Naive thymus-derived CD4-positive, alpha-beta T cell (primary cell): ENCODE results near the gene RUSC2. TPM values are rescaled to one million over a fixed set of nuclear protein-coding genes. Genes with fewer than 3 reads are reported as not detected.

ENCODE experiments used
- ATAC-seq: fragments of 150-1000 bp; cut with Tn5 transposase; 2 replicates; pipeline ENCODE4 v1.10.0; 2021; ENCODE audit warnings: mild to moderate bottlenecking, moderate library complexity
- CTCF ChIA-PET: fragments of 350-600 bp; sonication (Branson Sonifier 250); formaldehyde crosslinking; loops from one replicate; lab custom pipeline; 2021; ENCODE audit warnings: antibody characterized with exemption; lab: Charles Lee
- POLR2A ChIA-PET: fragments of 350-600 bp; sonication (Branson Sonifier 250); formaldehyde crosslinking; loops from one replicate; lab custom pipeline; 2021; ENCODE audit warnings: antibody characterized with exemption, inconsistent platforms; lab: Charles Lee
- DNase-seq, 9 donors: peaks; one replicate each; pipeline versions ENCODE4 v3.0.0 to v3.0.0-alpha.2; 2020 to 2022; ENCODE audit warnings: mixed read lengths in 1 of 9
- H3K27ac ChIP-seq: one replicate; pipeline ENCODE4 v1.7.0; 2013; ENCODE audit warnings: mild to moderate bottlenecking, low read depth, low read length, moderate library complexity
- H3K27me3 ChIP-seq, 2 donors: one replicate each; pipeline ENCODE4 v1.7.0; 2013; ENCODE audit warnings: low read length in 2 of 2, mild to moderate bottlenecking in 2 of 2, moderate library complexity in 2 of 2; ENCODE audit not compliant: control insufficient read depth in 2 of 2, insufficient read depth in 2 of 2
- H3K36me3 ChIP-seq, 3 experiments: 1 replicate in 2 of 3; 2 replicates in 1 of 3; pipeline ENCODE4 v1.7.0; 2013; ENCODE audit warnings: low read length in 3 of 3, mild to moderate bottlenecking in 3 of 3, moderate library complexity in 1 of 3; ENCODE audit not compliant: insufficient read depth in 3 of 3, control insufficient read depth in 2 of 3
- H3K4me1 ChIP-seq, 2 donors: one replicate each; pipeline ENCODE4 v1.7.0; 2013; ENCODE audit warnings: low read length in 2 of 2, mild to moderate bottlenecking in 2 of 2, moderate library complexity in 1 of 2; ENCODE audit not compliant: control insufficient read depth in 2 of 2, insufficient read depth in 2 of 2
- H3K4me3 ChIP-seq: 2 replicates; pipeline ENCODE4 v1.7.0; 2013; ENCODE audit warnings: mild to moderate bottlenecking, low read length
- H3K9me3 ChIP-seq, 3 experiments: 1 replicate in 2 of 3; 2 replicates in 1 of 3; pipeline ENCODE4 v1.7.0; 2013; ENCODE audit warnings: low read length in 3 of 3; ENCODE audit not compliant: control insufficient read depth in 2 of 3
- H3K27ac Mint-ChIP-seq, 9 donors: one replicate each; pipeline ENCODE4 v1.8.0; 2020 to 2022; ENCODE audit warnings: mixed read lengths in 9 of 9, mild to moderate bottlenecking in 8 of 9, moderate library complexity in 5 of 9, inconsistent platforms in 2 of 9
- H3K27me3 Mint-ChIP-seq, 5 donors: one replicate each; pipeline ENCODE4 v1.8.0; 2021 to 2022; ENCODE audit warnings: mixed read lengths in 5 of 5, mild to moderate bottlenecking in 1 of 5
- H3K36me3 Mint-ChIP-seq, 5 donors: one replicate each; pipeline ENCODE4 v1.8.0; 2020 to 2022; ENCODE audit warnings: mixed read lengths in 5 of 5, mild to moderate bottlenecking in 3 of 5, inconsistent platforms in 1 of 5
- H3K4me1 Mint-ChIP-seq, 7 donors: one replicate each; pipeline ENCODE4 v1.8.0; 2020 to 2022; ENCODE audit warnings: mixed read lengths in 7 of 7, mild to moderate bottlenecking in 3 of 7, inconsistent platforms in 1 of 7
- H3K4me3 Mint-ChIP-seq, 10 donors: one replicate each; pipeline ENCODE4 v1.8.0; 2020 to 2022; ENCODE audit warnings: mild to moderate bottlenecking in 10 of 10, mixed read lengths in 10 of 10, moderate library complexity in 6 of 10, inconsistent platforms in 2 of 10
- H3K9me3 Mint-ChIP-seq, 11 donors: one replicate each; pipeline ENCODE4 v1.8.0; 2020 to 2022; ENCODE audit warnings: mixed read lengths in 11 of 11, mild to moderate bottlenecking in 4 of 11, inconsistent platforms in 1 of 11, moderate library complexity in 1 of 11
- intact Hi-C, 2 donors: fragments of 100-400 bp; cut with micrococcal nuclease; formaldehyde crosslinking; loops; one replicate each; pipeline ENCODE4 v1.15.1; 2023
- polyA plus RNA-seq, 2 donors: library from polyadenylated mRNA; unstranded; fragments of 300-500 nt; fragmentation: Illumina TruSeq; gene quantifications; one replicate each; pipeline ENCODE4 v1.2.3, GENCODE V29; 2021
- total RNA-seq, 6 experiments: library from RNA in 5 of 6; stranded (reverse) in 5 of 6; gene quantifications; 1 replicate in 5 of 6; 2 replicates in 1 of 6; pipeline ENCODE4 v1.2.3 and lab custom pipeline; 2021 to 2026

The RUSC2 gene
- total and polyA plus RNA-seq, 7 experiments from 2014 or later: 0.18 to 8.3 (median 3.7) TPM

- peaks cover 0 to 3% (median 0%) of the 10 kb centered on the region in 3 experiments for H3K9me3 ChIP-seq
These were observed 10.3 kb downstream of the RUSC2 start for GRCh38 chr9:35500130-35500748.

DNA sequence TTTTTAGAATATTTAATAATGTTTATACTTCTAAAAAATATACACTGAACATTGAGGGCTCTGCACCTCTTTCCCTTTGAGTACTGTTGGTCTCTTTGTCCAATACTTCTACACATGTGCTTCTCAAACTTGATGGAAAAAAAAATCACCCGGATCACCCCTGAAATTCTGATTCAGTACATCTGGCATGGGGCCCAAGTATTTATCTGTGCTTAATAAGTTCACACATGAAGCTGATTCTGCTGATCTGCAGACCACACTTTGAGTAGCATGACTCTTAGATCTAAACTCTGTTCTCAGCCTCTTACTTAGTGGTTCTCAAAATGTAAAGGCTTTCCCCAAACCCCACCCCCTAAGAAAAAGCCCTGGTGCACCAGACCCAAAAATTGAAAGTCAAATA lies 12.0 kb downstream of the RUSC2 start:
- POLR2A ChIA-PET: no interaction called here
- Mint-ChIP-seq H3K4me1 (peaks cover 0 to 8% (median under 1%) of the 10 kb centered on the region in 7 donors), H3K36me3 (peaks cover 4 to 8% (median 4%) of the 10 kb centered on the region in 5 donors), H3K4me3 (no peak overlapping the region), H3K9me3 (peaks cover 0 to 36% (median 7%) of the 10 kb centered on the region in 11 donors), H3K27ac (no peak overlapping the region), H3K27me3 (peaks cover 0 to 3% (median 0%) of the 10 kb centered on the region in 5 donors)
- no peak overlapping the region for H3K4me3 ChIP-seq
- no peak for ATAC-seq
- H3K4me1 ChIP-seq: no peaks in the 10 kb centered on the region
- no peaks in the 10 kb centered on the region for H3K27me3 ChIP-seq
- peaks cover 0 to 3% (median 0%) of the 10 kb centered on the region in 3 experiments for H3K9me3 ChIP-seq
- no peaks in the 10 kb centered on the region for H3K36me3 ChIP-seq
- CTCF ChIA-PET: no interaction called here
- H3K27ac ChIP-seq: no peak overlapping the region
- intact Hi-C loops: no loop called here
- no peak for DNase-seq

More at GRCh38 chr9:35500130-35500748, 10.3 kb downstream of the RUSC2 start:
- no peaks in the 10 kb centered on the region for H3K36me3 ChIP-seq
- Mint-ChIP-seq H3K4me1 (peaks cover 8 to 22% (median 18%) of the 10 kb centered on the region in 7 donors), H3K4me3 (no peak overlapping the region), H3K9me3 (peaks cover 0 to 42% (median 7%) of the 10 kb centered on the region in 11 donors), H3K27ac (no peak overlapping the region), H3K36me3 (peaks cover 4 to 13% (median 4%) of the 10 kb centered on the region in 5 donors), H3K27me3 (no peaks in the 10 kb centered on the region)
- no peak overlapping the region for H3K27ac ChIP-seq
- H3K4me3 ChIP-seq: no peak overlapping the region
- ATAC-seq (no peak), DNase-seq (no peak)
- POLR2A ChIA-PET: no interaction called here
- peaks cover 0 to 12% of the 10 kb centered on the region in 2 donors for H3K4me1 ChIP-seq
- intact Hi-C loops: no loop called here
- no peaks in the 10 kb centered on the region for H3K27me3 ChIP-seq
- CTCF ChIA-PET: no interaction called here

- H3K4me3 Mint-ChIP-seq: no peak overlapping the region
- peaks cover 0 to 3% (median 0%) of the 10 kb centered on the region in 5 donors for H3K27me3 Mint-ChIP-seq
- ChIA-PET CTCF (interaction anchor here (1.9 kb wide), 1 partner anchor 10 kb away, joined by 5 read pairs; no protein-coding TSS in a partner anchor), POLR2A (interaction anchor here (0.6 kb wide), 2 partner anchors 128 to 960 kb away, joined by 3 read pairs; no protein-coding TSS in a partner anchor)
- no peak overlapping the region for H3K4me3 ChIP-seq
- no peaks in the 10 kb centered on the region for H3K9me3 ChIP-seq
- no peak overlapping the region for H3K27ac ChIP-seq
- H3K27ac Mint-ChIP-seq: no peak overlapping the region
- no peaks in the 10 kb centered on the region for H3K27me3 ChIP-seq
- ATAC-seq (no peak), DNase-seq (no peak)
- no peaks in the 10 kb centered on the region for H3K4me1 ChIP-seq
- H3K36me3 ChIP-seq: no peaks in the 10 kb centered on the region
- intact Hi-C loops: no loop called here
- peaks cover 0 to 8% (median 0%) of the 10 kb centered on the region in 11 donors for H3K9me3 Mint-ChIP-seq
- H3K4me1 Mint-ChIP-seq: peaks cover 0 to 6% (median 0%) of the 10 kb centered on the region in 7 donors
- peaks cover 0 to 4% (median 0%) of the 10 kb centered on the region in 5 donors for H3K36me3 Mint-ChIP-seq
These were observed 16.4 kb downstream of the RUSC2 start for GRCh38 chr9:35506359-35506758.

DNA sequence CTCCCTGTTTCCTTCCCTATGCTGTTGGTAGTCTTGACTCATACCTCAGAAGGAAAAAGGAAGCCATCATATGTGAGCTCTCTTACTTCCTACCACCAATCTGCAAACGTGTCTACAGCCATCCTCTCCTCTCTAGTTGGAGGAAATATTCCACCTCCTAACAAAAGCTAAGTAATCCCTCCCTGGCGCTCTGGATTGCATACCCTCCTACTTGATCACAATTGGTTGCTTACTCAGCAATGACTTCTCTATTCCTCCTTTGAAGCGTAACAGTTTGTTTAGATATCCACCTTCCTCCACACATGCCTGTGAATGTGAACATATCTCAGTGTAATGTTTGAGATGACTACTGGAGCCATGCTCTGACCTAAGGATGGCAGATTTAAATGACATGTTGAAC lies 18.2 kb downstream of the RUSC2 start:
- Histone ChIP-seq H3K4me1 (no peaks in the 10 kb centered on the region), H3K27ac (no peak overlapping the region), H3K36me3 (no peaks in the 10 kb centered on the region), H3K27me3 (no peaks in the 10 kb centered on the region), H3K9me3 (no peaks in the 10 kb centered on the region), H3K4me3 (no peak overlapping the region)
- ATAC-seq (no peak), DNase-seq (no peak)
- peaks cover 0 to 6% (median 0%) of the 10 kb centered on the region in 7 donors for H3K4me1 Mint-ChIP-seq
- H3K9me3 Mint-ChIP-seq: peaks cover 0 to 5% (median 0%) of the 10 kb centered on the region in 11 donors
- H3K4me3 Mint-ChIP-seq: no peak overlapping the region
- intact Hi-C loops: no loop called here
- CTCF ChIA-PET: no interaction called here
- H3K27me3 Mint-ChIP-seq: peaks cover 0 to 3% (median 0%) of the 10 kb centered on the region in 5 donors
- peak overlapping the region in 1 of 9 donors; percentile 57 for H3K27ac Mint-ChIP-seq
- POLR2A ChIA-PET: no interaction called here
- H3K36me3 Mint-ChIP-seq: peaks cover 0 to 4% (median 0%) of the 10 kb centered on the region in 5 donors

DNA sequence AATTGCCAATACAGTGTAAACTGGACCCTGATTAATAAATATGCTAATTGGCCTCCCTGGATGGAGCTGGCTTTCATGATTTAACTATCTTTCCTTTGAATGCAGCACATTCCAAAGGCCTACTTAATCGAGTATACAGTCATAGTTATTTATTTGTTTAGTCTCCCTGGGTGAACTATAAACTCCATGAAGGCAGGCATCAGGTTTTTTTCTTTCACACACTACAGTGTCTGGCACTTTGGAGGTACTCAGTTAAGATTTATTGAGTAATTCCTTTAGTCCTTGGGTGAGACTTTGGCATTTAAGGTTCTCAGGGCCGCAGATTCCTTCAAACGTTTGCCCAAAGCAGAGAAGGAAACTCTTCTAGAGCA lies 20.5 kb downstream of the RUSC2 start:
- H3K36me3 Mint-ChIP-seq: peaks cover 0 to 4% (median 0%) of the 10 kb centered on the region in 5 donors
- no peak overlapping the region for H3K27ac Mint-ChIP-seq
- peaks cover 0 to 6% (median 0%) of the 10 kb centered on the region in 7 donors for H3K4me1 Mint-ChIP-seq
- no peak overlapping the region for H3K27ac ChIP-seq
- no peaks in the 10 kb centered on the region for H3K27me3 ChIP-seq
- no peaks in the 10 kb centered on the region for H3K36me3 ChIP-seq
- H3K9me3 ChIP-seq: no peaks in the 10 kb centered on the region
- DNase-seq (no peak), ATAC-seq (no peak)
- no peaks in the 10 kb centered on the region for H3K4me1 ChIP-seq
- POLR2A ChIA-PET: interaction anchor here (0.5 kb wide), 1 partner anchor 14 kb away, joined by 3 read pairs; no protein-coding TSS in a partner anchor
- peaks cover 0 to 3% (median 0%) of the 10 kb centered on the region in 5 donors for H3K27me3 Mint-ChIP-seq
- H3K4me3 ChIP-seq: no peak overlapping the region
- CTCF ChIA-PET: no interaction called here
- intact Hi-C loops: no loop called here
- H3K4me3 Mint-ChIP-seq: no peak overlapping the region
- H3K9me3 Mint-ChIP-seq: no peaks in the 10 kb centered on the region

GRCh38 chr9:35510754-35511428 lies 21.0 kb downstream of the RUSC2 start:
- peaks cover 0 to 4% (median 0%) of the 10 kb centered on the region in 5 donors for H3K36me3 Mint-ChIP-seq
- intact Hi-C loops: no loop called here
- DNase-seq (no peak), ATAC-seq (no peak)
- peaks cover 0 to 3% (median 0%) of the 10 kb centered on the region in 5 donors for H3K27me3 Mint-ChIP-seq
- Histone ChIP-seq H3K27me3 (no peaks in the 10 kb centered on the region), H3K36me3 (no peaks in the 10 kb centered on the region), H3K9me3 (no peaks in the 10 kb centered on the region), H3K27ac (no peak overlapping the region), H3K4me3 (no peak overlapping the region), H3K4me1 (no peaks in the 10 kb centered on the region)
- ChIA-PET CTCF (no interaction called here), POLR2A (no interaction called here)
- no peaks in the 10 kb centered on the region for H3K9me3 Mint-ChIP-seq
- H3K4me3 Mint-ChIP-seq: no peak overlapping the region
- no peak overlapping the region for H3K27ac Mint-ChIP-seq
- peaks cover 0 to 6% (median 0%) of the 10 kb centered on the region in 7 donors for H3K4me1 Mint-ChIP-seq
